Stimulated activated naive CD8-positive, alpha-beta T cell treated with anti-CD3 and anti-CD28 coated beads, Interleukin-15, Interleukin-2, amounts not matched to agents 100 U/mL and 50 U/mL, for 24 hours (primary cell): ENCODE results near the gene CPE.

ENCODE experiments used
- ATAC-seq: fragments of 150-1000 bp; cut with Tn5 transposase; one replicate; pipeline ENCODE4 v1.10.0; 2021
- DNase-seq: peaks from one replicate; pipeline ENCODE4 v3.0.0; 2021

The CPE gene

GRCh38 chr4:165364452-165365080 is 14.2 kb upstream of the CPE start:
- no peak for ATAC-seq
- no peak for DNase-seq

DNA sequence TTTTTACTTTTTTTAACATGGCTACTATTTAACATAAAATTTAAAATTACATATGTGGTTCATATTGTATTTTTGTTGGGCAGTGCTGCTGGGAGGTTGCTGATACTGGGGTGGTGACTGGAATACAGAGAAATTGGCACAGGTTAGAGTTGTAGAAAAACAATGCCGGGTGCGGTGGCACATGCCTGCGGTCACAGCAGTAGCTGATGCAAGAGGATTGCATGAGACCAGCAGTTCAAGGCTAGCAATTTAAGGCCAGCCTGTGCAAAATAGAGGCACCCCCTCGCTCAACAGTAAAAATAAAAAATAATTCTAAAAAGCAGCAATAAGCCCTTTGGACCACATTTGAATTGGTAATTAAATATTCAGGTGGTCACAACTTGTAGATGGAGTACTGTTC is 11.8 kb upstream of the CPE start:
- no peak for ATAC-seq
- DNase-seq, result no peak

DNA sequence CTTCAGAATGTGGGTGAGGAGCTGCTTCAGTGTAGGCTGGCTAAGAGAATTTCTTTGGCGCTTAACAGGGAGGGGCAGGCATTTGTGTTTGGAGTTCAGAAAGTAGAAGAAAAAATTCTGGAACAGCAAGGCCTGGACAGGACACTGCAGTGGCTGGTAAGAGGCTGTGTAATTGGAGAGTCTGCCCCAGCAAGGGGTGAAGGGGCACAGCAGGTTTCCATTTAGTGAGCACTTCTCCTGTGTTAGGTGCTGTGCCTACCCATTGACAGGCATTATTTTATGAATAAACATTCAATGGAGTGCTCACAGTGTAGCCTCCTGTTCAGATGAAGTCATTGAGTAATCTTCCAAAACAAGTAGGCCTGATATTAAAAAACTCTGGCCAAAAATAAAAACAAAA is 10.7 kb upstream of the CPE start:
- ATAC-seq, result no peak
- no peak for DNase-seq

DNA sequence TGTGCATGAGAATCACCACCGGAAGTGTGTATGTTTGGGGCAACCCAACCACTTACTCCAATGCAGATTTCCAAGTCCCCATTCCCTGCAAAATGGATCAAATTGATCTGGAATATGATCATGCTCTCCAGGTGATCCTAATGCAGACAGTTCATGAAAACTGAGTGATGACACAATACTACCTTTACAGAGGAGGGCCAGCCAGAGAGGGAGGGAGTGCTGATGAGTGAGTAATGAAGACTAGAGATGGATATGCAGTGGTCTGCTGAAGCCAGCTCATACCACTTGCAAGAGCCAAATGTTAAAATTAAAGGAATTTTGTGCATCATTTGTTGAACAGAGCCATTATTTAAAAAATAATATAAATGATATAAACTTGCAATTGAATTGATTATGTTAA is 10.2 kb upstream of the CPE start:
- no peak for DNase-seq
- ATAC-seq, result no peak

GRCh38 chr4:165369522-165369921 is 9.3 kb upstream of the CPE start:
- DNase-seq (no peak), ATAC-seq (no peak)

DNA sequence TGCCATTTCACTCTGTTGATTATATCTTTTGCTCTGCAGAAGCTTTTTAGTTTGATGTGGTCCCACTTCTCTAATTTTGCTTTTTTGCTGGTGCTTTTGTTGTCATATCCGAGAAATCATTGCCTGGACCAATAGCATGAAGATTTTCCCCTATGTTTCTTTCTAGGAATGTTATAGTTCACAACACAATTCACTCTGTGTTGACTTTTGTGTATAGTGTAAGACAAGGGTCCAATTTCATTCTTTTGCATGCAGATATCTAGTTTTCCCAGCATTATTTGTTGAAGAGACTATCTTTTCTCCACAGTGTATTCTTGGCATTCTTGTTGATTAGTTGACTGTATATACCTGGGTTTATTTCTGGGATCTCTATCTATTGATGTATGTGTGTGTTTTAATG is 8.3 kb upstream of the CPE start:
- no peak for DNase-seq
- ATAC-seq, result no peak

GRCh38 chr4:165375465-165375864 is 3.3 kb upstream of the CPE start:
- no peak for ATAC-seq

GRCh38 chr4:165378398-165378744 is 437 bp upstream of the CPE start:
- DNase-seq (no peak), ATAC-seq (no peak)

More at GRCh38 chr4:165375465-165375864, 3.3 kb upstream of the CPE start:
- DNase-seq, result no peak

- no peak for ATAC-seq
- no peak for DNase-seq
These were observed 863 bp downstream of the CPE start for GRCh38 chr4:165379678-165380064.

GRCh38 chr4:165380805-165381204 is 2.0 kb downstream of the CPE start:
- DNase-seq (no peak), ATAC-seq (no peak)

- ATAC-seq (no peak), DNase-seq (no peak)
These were observed 3.1 kb downstream of the CPE start for GRCh38 chr4:165381821-165382373.

DNA sequence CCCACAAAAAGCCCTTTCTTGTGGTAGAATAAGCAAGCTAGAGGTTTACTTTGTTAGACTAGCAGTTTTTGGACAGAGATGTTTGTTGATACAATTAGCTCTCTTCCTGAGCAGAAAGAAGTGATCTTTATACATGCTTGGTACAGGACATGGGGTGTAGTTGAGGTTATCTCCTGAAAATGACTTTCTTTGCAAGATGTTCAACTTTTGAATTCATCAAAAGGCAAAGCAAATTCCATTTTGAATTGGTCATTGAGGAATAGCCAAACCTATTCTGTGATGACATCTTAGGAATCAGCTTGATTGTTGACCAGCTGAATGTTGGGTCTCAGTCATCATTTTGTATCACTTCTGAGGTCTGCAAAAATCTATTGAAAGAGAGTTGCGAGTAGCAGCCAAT is 3.8 kb downstream of the CPE start:
- DNase-seq, result no peak

GRCh38 chr4:165383591-165384073 is 4.8 kb downstream of the CPE start:
- no peak for ATAC-seq
- no peak for DNase-seq

More for the DNA sequence above, 3.8 kb downstream of the CPE start:
- no peak for ATAC-seq

- ATAC-seq (no peak), DNase-seq (no peak)
These were observed 5.4 kb downstream of the CPE start for GRCh38 chr4:165384186-165384585.

- ATAC-seq (no peak), DNase-seq (no peak)
These were observed 5.8 kb downstream of the CPE start for GRCh38 chr4:165384598-165384997.

DNA sequence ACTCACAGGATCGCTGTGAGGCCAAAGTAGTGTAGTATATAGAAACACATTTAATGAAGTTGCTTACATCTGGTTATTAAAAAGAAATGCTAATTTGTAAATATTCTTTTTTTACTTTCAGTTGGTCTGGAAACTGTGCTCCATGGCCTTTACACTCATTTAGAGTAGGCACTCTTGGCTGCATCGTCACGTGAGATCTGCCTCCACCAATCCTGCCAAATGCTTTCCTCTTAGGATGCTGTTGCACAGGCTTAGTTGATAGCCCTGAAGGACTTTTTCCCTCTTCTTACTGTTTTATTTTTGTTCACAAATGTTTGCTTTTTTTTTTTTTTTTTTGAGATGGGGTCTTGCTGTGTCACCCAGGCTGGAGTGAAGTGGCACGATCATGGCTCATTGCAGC is 6.3 kb downstream of the CPE start:
- ATAC-seq (no peak), DNase-seq (no peak)

GRCh38 chr4:165386328-165386727 is 7.5 kb downstream of the CPE start:
- DNase-seq (no peak), ATAC-seq (no peak)

GRCh38 chr4:165388756-165389155 is 9.9 kb downstream of the CPE start:
- DNase-seq, result no peak
- ATAC-seq, result no peak

DNA sequence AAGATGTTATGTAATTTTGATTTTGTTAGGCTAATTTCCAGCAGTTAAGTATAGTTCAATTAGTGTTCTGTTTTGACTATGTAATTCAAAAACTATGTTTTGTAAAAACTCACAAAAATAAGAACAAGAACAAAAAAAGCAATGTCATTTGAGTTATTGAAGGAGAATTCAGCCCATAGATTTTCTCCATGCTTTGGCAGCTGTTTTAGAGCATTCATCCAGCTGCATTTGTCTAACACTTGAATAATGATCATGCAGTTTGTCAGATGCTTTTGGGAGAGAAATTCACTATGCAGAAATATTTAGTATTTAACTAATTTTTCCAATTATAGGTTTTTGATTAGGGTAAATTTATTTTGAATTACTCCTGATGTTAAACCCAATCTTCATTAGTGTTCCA is 14.2 kb downstream of the CPE start:
- DNase-seq (no peak), ATAC-seq (no peak)

- DNase-seq (no peak), ATAC-seq (no peak)
These were observed 14.9 kb downstream of the CPE start for GRCh38 chr4:165393704-165394103.

- no peak for DNase-seq
- no peak for ATAC-seq
These were observed 15.5 kb downstream of the CPE start for GRCh38 chr4:165394275-165394674.

DNA sequence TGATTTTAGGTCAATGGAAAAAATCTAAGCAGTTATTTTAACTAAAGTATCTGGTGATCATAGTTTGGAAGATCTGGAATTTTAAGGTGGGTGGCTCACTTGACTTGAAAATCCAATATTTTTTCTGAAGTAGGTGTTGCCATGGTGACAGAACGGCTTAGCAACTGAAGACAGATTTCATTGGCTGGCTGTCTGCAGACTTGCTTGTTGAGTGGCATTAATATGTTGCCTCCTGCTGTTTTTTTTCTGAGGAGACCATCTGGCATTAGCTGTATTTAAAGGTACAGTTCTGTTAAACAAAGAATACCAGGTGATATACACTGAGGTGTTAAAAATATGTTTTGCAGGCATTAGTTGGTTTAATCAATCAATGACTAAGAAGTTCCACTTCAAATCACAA is 19.8 kb downstream of the CPE start:
- no peak for DNase-seq
- no peak for ATAC-seq

GRCh38 chr4:165402375-165402774 is 23.6 kb downstream of the CPE start:
- DNase-seq, result no peak
- no peak for ATAC-seq

DNA sequence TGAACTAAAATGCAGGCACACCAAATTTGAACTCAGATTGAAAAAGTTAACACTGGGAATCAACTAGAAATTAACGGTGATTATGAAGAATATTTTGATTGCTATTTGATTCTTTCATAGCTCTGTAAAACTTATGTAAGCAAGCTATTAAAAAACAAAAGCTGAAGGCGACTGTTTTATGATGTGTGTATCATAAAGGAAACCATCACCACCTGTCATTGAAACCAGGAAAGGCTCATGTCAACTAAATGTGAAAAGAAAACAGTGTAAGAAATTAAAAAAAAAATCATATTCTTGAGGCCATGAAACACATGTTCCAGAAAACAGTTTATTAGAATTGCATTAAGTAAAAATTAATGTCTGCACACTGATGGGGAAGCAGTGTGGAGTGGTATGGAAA is 24.2 kb downstream of the CPE start:
- ATAC-seq (no peak), DNase-seq (no peak)

- no peak for ATAC-seq
- no peak for DNase-seq
These were observed 24.8 kb downstream of the CPE start for GRCh38 chr4:165403637-165404036.
